Endothelial cell of umbilical vein (primary cell): ENCODE data around the gene RASL11A. TPM values are rescaled to one million over a fixed set of nuclear protein-coding genes. Genes with fewer than 3 reads are reported as not detected.
"Not testable (repeated sequence)": the region's sequence is repeated elsewhere in the genome, so short reads cannot be mapped to it uniquely, and the experiment has no call there.

Source experiments
- Bru-seq: library from RNA; stranded (reverse); fragments of 400-500 nt; gene quantifications from one replicate; lab custom pipeline; 2021; lab: Mats Ljungman, UMichigan
- BruChase-seq, 2 experiments: library from RNA; stranded (reverse); fragments of 400-500 nt; gene quantifications; one replicate each; lab custom pipeline; 2021; lab: Mats Ljungman, UMichigan
- BruUV-seq: library from RNA; stranded (reverse); fragments of 400-500 nt; replicated peaks from 2 replicates; lab custom pipeline; 2021; lab: Mats Ljungman, UMichigan
- CTCF ChIA-PET: fragments of 300-600, 350-600 bp; sonication (Branson Sonifier 250); formaldehyde crosslinking; loops from one replicate; lab custom pipeline; 2021; ENCODE audit warnings: antibody characterized with exemption, inconsistent platforms; lab: Charles Lee
- POLR2A ChIA-PET: fragments of 300-600, 350-600 bp; sonication (Branson Sonifier 250); formaldehyde crosslinking; loops from one replicate; lab custom pipeline; 2021; ENCODE audit warnings: antibody characterized with exemption, inconsistent platforms; lab: Charles Lee
- DNase-seq: peaks from one replicate; pipeline ENCODE4 v3.0.0-alpha.2; 2011; ENCODE audit warnings: low read depth, low spot score
- FAIRE-seq: peaks from 2 replicates; lab custom pipeline; 2011; peaks lifted over from hg19 to GRCh38; lab: Jason Lieb, UNC
- H2AFZ ChIP-seq: 2 replicates; pipeline ENCODE4 v1.6.0; 2012; ENCODE audit warnings: low read depth, low read length, control low read depth, inconsistent platforms
- H3K27ac ChIP-seq: 2 replicates; pipeline ENCODE4 v1.5.1; 2011; ENCODE audit warnings: low read depth, mild to moderate bottlenecking, control low read depth, low read length, moderate library complexity; ENCODE audit not compliant: insufficient read depth
- H3K27me3 ChIP-seq, 2 experiments: 2 replicates each; pipeline versions ENCODE4 v1.6.0 to v1.6.1; 2011; ENCODE audit warnings: low read length in 2 of 2, mixed read lengths in 1 of 2; ENCODE audit not compliant: control insufficient read depth in 2 of 2, insufficient read depth in 2 of 2
- H3K36me3 ChIP-seq, 2 experiments: 2 replicates in 1 of 2; 3 replicates in 1 of 2; pipeline ENCODE4 v1.5.1; 2011; ENCODE audit warnings: low read length in 2 of 2, mild to moderate bottlenecking in 1 of 2, moderate library complexity in 1 of 2; ENCODE audit not compliant: control insufficient read depth in 2 of 2, insufficient read depth in 2 of 2; ENCODE audit errors: extremely low read depth in 1 of 2
- H3K4me1 ChIP-seq: 3 replicates; pipeline ENCODE4 v1.5.1; 2011; ENCODE audit warnings: mild to moderate bottlenecking, low read length; ENCODE audit not compliant: control insufficient read depth, insufficient read depth; ENCODE audit errors: extremely low read depth
- H3K4me2 ChIP-seq: 2 replicates; pipeline ENCODE4 v1.6.1; 2011; ENCODE audit warnings: low read length, control low read depth, mixed read lengths; ENCODE audit not compliant: insufficient read depth
- H3K4me3 ChIP-seq, 3 experiments: fragments of 200-600 bp in 1 of 3; sonication (generic), shearing (Covaris generic) in 1 of 3; replicated peaks in 1 of 3; 2 replicates each; pipeline ENCODE4 v1.5.1; 2011 to 2016; ENCODE audit warnings: control low read depth in 3 of 3, low read length in 3 of 3, mild to moderate bottlenecking in 2 of 3, inconsistent platforms in 1 of 3, low read depth in 1 of 3, moderate library complexity in 1 of 3; ENCODE audit not compliant: insufficient read depth in 1 of 3
- H3K79me2 ChIP-seq: 2 replicates; pipeline ENCODE4 v1.6.0; 2012; ENCODE audit warnings: low read length, inconsistent platforms; ENCODE audit not compliant: control insufficient read depth, insufficient read depth
- H3K9ac ChIP-seq: replicated peaks from 2 replicates; pipeline ENCODE3; 2011; ENCODE audit warnings: low read length, control low read depth; ENCODE audit not compliant: insufficient read depth; ENCODE audit errors: extremely low read depth
- H3K9me1 ChIP-seq: replicated peaks from 3 replicates; pipeline ENCODE4 v1.6.0; 2011; ENCODE audit warnings: mild to moderate bottlenecking, low read length; ENCODE audit not compliant: control insufficient read depth, insufficient read depth; ENCODE audit errors: extremely low read depth
- H3K9me3 ChIP-seq: replicated peaks from 2 replicates; pipeline ENCODE4 v1.5.1; 2012; ENCODE audit warnings: low read length, inconsistent platforms; ENCODE audit not compliant: control insufficient read depth, insufficient read depth
- H4K20me1 ChIP-seq: replicated peaks from 2 replicates; pipeline ENCODE3; 2011; ENCODE audit warnings: mild to moderate bottlenecking, low read length; ENCODE audit not compliant: control insufficient read depth, insufficient read depth; ENCODE audit errors: extremely low read depth
- CTCF ChIP-seq, 2 donors: IDR thresholded peaks; 1 replicate in 1 of 2; 2 replicates in 1 of 2; pipeline ENCODE4 v1.5.1; 2011; ENCODE audit warnings: low read length in 2 of 2, mild to moderate bottlenecking in 2 of 2, moderate library complexity in 2 of 2, control low read depth in 1 of 2, inconsistent platforms in 1 of 2, low read depth in 1 of 2; ENCODE audit not compliant: insufficient read depth in 1 of 2; ENCODE audit errors: extremely low read depth in 1 of 2
- EZH2 ChIP-seq: IDR thresholded peaks from 2 replicates; pipeline ENCODE4 v1.6.1; 2012; ENCODE audit warnings: borderline replicate concordance, low read depth, mild to moderate bottlenecking, moderate library complexity, low read length, inconsistent platforms; ENCODE audit not compliant: severe bottlenecking
- JUN ChIP-seq: IDR thresholded peaks from 2 replicates; pipeline ENCODE4 v1.6.1; 2011; ENCODE audit warnings: borderline replicate concordance, low read depth; ENCODE audit not compliant: insufficient read length, insufficient read depth
- MAX ChIP-seq: IDR thresholded peaks from 2 replicates; pipeline ENCODE4 v1.6.1; 2011; ENCODE audit not compliant: insufficient read depth, insufficient read length
- MYC ChIP-seq: IDR thresholded peaks from one replicate; pipeline ENCODE4 v1.6.1; 2011; ENCODE audit warnings: mild to moderate bottlenecking, low read depth, low read length
- POLR2A ChIP-seq: IDR thresholded peaks from 2 replicates; pipeline ENCODE4 v1.6.1; 2012; ENCODE audit warnings: low read depth, mild to moderate bottlenecking, control low read depth, low read length
- POLR2AphosphoS5 ChIP-seq: IDR thresholded peaks from 2 replicates; pipeline ENCODE4 v1.6.1; 2012; ENCODE audit warnings: low read depth, mild to moderate bottlenecking, control low read depth, low read length, moderate library complexity; ENCODE audit not compliant: insufficient read depth
- dilution Hi-C: fragments of 300-500 bp; cut with MboI; formaldehyde crosslinking; loops from one replicate; pipeline ENCODE4 v1.15.0; 2019; ENCODE audit warnings: low sequenced_read_pairs; ENCODE audit not compliant: extremely low pct_ligation_motif_present
- intact Hi-C: fragments of 100-400 bp; cut with micrococcal nuclease; formaldehyde crosslinking; loops from one replicate; pipeline ENCODE4 v1.10.0; 2022
- long read RNA-seq: library from polyadenylated mRNA; stranded (forward); transcript quantifications from one replicate; pipeline ENCODE4 v2.0.0, GENCODE V29; 2021
- polyA minus RNA-seq, 3 experiments: library from RNA; depleted of rRNA, polyadenylated mRNA; stranded (reverse); fragments of >200 nt; gene quantifications; 1 replicate in 1 of 3; 2 replicates in 2 of 3; pipeline ENCODE4 v1.2.3, GENCODE V29; 2011
- polyA plus RNA-seq, 4 experiments: library from polyadenylated mRNA; depleted of rRNA in 3 of 4; stranded (reverse) in 3 of 4; unstranded in 1 of 4; fragments of >200 nt; gene quantifications; 2 replicates each; pipeline versions ENCODE4 v1.2.1 to v1.2.3, GENCODE V29; 2011 to 2012; ENCODE audit warnings: missing spikeins in 1 of 4
- total RNA-seq: library from RNA; stranded (reverse); gene quantifications from 2 replicates; pipeline ENCODE4 v1.2.3, GENCODE V29; 2021

The RASL11A gene
- 1.3 and 2.1 TPM in 2 replicates for total RNA-seq
- 1.2 and 1.5 TPM in 2 replicates for polyA plus RNA-seq
- 0.94 and 1.2 TPM in 2 replicates for polyA plus RNA-seq (2011; cell fraction: cytosol; rRNA removed)
- 1.2 and 1.4 TPM in 2 replicates for polyA plus RNA-seq (2011; cell fraction: nucleus; rRNA removed)
- 1.4 and 2.4 TPM in 2 replicates for polyA plus RNA-seq (2012)
- polyA minus RNA-seq: 1.6 and 2.8 TPM in 2 replicates
- polyA minus RNA-seq (2011; cell fraction: cytosol; rRNA and poly(A)+ RNA removed): 3.1 TPM
- polyA minus RNA-seq (2011; cell fraction: nucleus; rRNA and poly(A)+ RNA removed): 0.63 and 0.82 TPM in 2 replicates
- percentile 40 among the genes with signal in this experiment for Bru-seq, nascent RNA
- BruChase-seq, experiment 1, labeled RNA remaining after a 6-hour chase: percentile 35 among the genes with signal in this experiment
- BruChase-seq, experiment 2, labeled RNA remaining after a 2-hour chase: percentile 43 among the genes with signal in this experiment
- long read RNA-seq: 0 reads

- Histone ChIP-seq H3K79me2 (no peaks in the 10 kb centered on the region), H3K4me3 (peak within 1 kb of the TSS; percentile 36 to 71 (median 67)), H3K27ac (peak within 1 kb of the TSS; percentile 12), H3K9ac (peak within 1 kb of the TSS; percentile 31), H3K36me3 (no peaks in the 10 kb centered on the region), H4K20me1 (no peaks in the 10 kb centered on the region), H3K27me3 (peaks cover 17 to 18% of the 10 kb centered on the region in 2 experiments), H2AFZ (peak within 1 kb of the TSS; percentile 95), H3K4me2 (peak within 1 kb of the TSS; percentile 91), H3K4me1 (peaks cover 16% of the 10 kb centered on the region), H3K9me3 (no peaks in the 10 kb centered on the region), H3K9me1 (no peaks in the 10 kb centered on the region)
- dilution Hi-C loops (no loop called here), intact Hi-C loops (loop anchor here (1.0 to 5.0 kb wide), 4 partner anchors 20 to 180 kb away; partner anchors contain the start of genes MTIF3 and RPL21)
- TF ChIP-seq EZH2 (no peak), JUN (no peak), MYC (no peak), POLR2AphosphoS5 (peak; percentile 56), MAX (no peak), CTCF (IDR thresholded peaks at IDR 0.05; ENCODE audit: extremely low read depth in 1 of 2, insufficient read depth in 1 of 2, low read depth in 1 of 2, low read length in 2 of 2) (peak; percentile 84 to 91), POLR2A (peak; percentile 75)
- POLR2A ChIA-PET: interaction anchor here (0.8 to 1.0 kb wide), 3 partner anchors 9 to 20 kb away, joined by 3 read pairs; no protein-coding TSS in a partner anchor
- CTCF ChIA-PET: interaction anchor here (0.6 to 2.4 kb wide), 20 partner anchors 10 to 686 kb away, joined by 3 to 17 read pairs (median 5); partner anchors contain the start of gene RPL21
- FAIRE-seq (peak; percentile 79), DNase-seq (peak; percentile 87)
- TSS peak; percentile 42 for BruUV-seq
Observed at GRCh38 chr13:27270594-27271520, at the start of gene RASL11A. TSS of gene RASL11A (plus strand) at chr13:27270830. CDS start at chr13:27270945, 115 bp downstream.

- H3K9ac ChIP-seq, FAIRE-seq, H2AFZ ChIP-seq, POLR2A ChIA-PET, DNase-seq, H3K9me1 ChIP-seq, H3K27ac ChIP-seq, intact Hi-C loops, H3K4me3 ChIP-seq, H3K4me1 ChIP-seq, BruUV-seq, dilution Hi-C loops, H3K9me3 ChIP-seq, H4K20me1 ChIP-seq, H3K4me2 ChIP-seq, H3K36me3 ChIP-seq, H3K27me3 ChIP-seq, H3K79me2 ChIP-seq: not testable (repeated sequence)
- CTCF ChIA-PET: interaction anchor here (0.8 kb wide), 1 partner anchor 14 kb away, joined by 3 read pairs; no protein-coding TSS in a partner anchor
Observed at GRCh38 chr13:27222100-27222499, 48.5 kb upstream of the RASL11A start.
